Fibroblast of lung (primary cell): Measurements from ENCODE around the gene PRMT3.

Source experiments
- EZH2 ChIP-seq: IDR thresholded peaks from 2 replicates; pipeline ENCODE4 v1.5.1; 2012; ENCODE audit warnings: low read length, control low read depth, mild to moderate bottlenecking; ENCODE audit errors: missing control alignments
- TF ChIP-seq, protein P1 (sequence below), 2 donors: IDR thresholded peaks in 1 of 2; conservative IDR thresholded peaks in 1 of 2; 1 replicate in 1 of 2; 2 replicates in 1 of 2; pipeline ENCODE4 v1.5.1; 2011 to 2012; ENCODE audit warnings: low read length in 2 of 2, control low read depth in 1 of 2, inconsistent platforms in 1 of 2, low read depth in 1 of 2, mild to moderate bottlenecking in 1 of 2

DNA sequence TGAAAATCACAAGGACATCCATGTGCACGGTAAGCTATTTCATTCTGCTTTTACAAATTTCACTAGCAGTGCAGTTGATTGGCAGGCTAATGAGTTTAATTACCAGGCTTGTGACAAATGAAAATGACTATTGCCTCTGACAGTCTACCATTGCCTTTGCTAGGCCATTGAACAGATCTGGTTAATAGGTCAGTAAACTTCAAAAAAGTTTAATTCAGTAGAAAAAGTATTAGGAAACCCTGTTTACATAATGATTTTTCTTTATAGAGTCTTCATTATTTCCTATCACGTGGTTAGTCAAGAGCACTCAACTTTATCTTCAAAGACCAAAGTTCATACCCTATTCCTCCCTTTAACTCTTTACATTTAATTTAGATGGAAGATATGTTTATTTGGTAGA, 77.0 kb downstream of the PRMT3 start:
- TF ChIP-seq, protein P1, sequence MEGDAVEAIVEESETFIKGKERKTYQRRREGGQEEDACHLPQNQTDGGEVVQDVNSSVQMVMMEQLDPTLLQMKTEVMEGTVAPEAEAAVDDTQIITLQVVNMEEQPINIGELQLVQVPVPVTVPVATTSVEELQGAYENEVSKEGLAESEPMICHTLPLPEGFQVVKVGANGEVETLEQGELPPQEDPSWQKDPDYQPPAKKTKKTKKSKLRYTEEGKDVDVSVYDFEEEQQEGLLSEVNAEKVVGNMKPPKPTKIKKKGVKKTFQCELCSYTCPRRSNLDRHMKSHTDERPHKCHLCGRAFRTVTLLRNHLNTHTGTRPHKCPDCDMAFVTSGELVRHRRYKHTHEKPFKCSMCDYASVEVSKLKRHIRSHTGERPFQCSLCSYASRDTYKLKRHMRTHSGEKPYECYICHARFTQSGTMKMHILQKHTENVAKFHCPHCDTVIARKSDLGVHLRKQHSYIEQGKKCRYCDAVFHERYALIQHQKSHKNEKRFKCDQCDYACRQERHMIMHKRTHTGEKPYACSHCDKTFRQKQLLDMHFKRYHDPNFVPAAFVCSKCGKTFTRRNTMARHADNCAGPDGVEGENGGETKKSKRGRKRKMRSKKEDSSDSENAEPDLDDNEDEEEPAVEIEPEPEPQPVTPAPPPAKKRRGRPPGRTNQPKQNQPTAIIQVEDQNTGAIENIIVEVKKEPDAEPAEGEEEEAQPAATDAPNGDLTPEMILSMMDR (conservative IDR thresholded peaks at IDR 0.05 in 1 of 2, IDR thresholded peaks at IDR 0.05 in 1 of 2; ENCODE audit: low read depth in 1 of 2, low read length in 2 of 2): no peak
- TF ChIP-seq EZH2: no peak
